C4-2B (cell line): ENCODE data around the gene AGBL4.

ENCODE experiments used
- CTCF ChIP-seq: fragments of 450-650 bp; conservative IDR thresholded peaks from 2 replicates; pipeline ENCODE4 v1.5.1; 2017; ENCODE audit warnings: mild to moderate bottlenecking
- ZFX ChIP-seq: fragments of 450-650 bp; IDR thresholded peaks from 2 replicates; pipeline ENCODE4 v1.6.1; 2017

GRCh38 chr1:48558366-48558765 is 1465.4 kb downstream of the AGBL4 start:
- TF ChIP-seq CTCF (no peak), ZFX (no peak)
